HepG2 (cell line): ENCODE results near the gene TPM1. TPM values are rescaled to one million over a fixed set of nuclear protein-coding genes. Genes with fewer than 3 reads are reported as not detected.
A peak's percentile ranks its signal among the peaks of the same experiment; 100 is the strongest.

ENCODE experiments used
- AGO2 ChIP-seq: fragments of 200-400 bp; formaldehyde crosslinking; optimal IDR thresholded peaks from 2 replicates; pipeline ENCODE3; 2017; ENCODE audit warnings: mild to moderate bottlenecking, low read depth, low read length, moderate library complexity
- CBX1 ChIP-seq: IDR thresholded peaks from one replicate; pipeline ENCODE4 v1.6.1; 2016; ENCODE audit warnings: antibody characterized with exemption, low read depth
- CREB1 ChIP-seq, 2 experiments: fragments of 450-650 bp in 1 of 2; IDR thresholded peaks; 2 replicates each; pipeline ENCODE4 v1.6.1; 2016 to 2017; ENCODE audit warnings: control low read depth in 1 of 2, mild to moderate bottlenecking in 1 of 2, missing compliant biosample characterization in 1 of 2, missing genetic modification characterization in 1 of 2
- KLF13 ChIP-seq: sonication (generic); formaldehyde crosslinking; IDR thresholded peaks from 2 replicates; pipeline ENCODE4 v1.4.0; 2020; ENCODE audit warnings: mild to moderate bottlenecking, missing genetic modification reagents
- KMT2B ChIP-seq: IDR thresholded peaks from 2 replicates; pipeline ENCODE4 v1.6.1; 2016; ENCODE audit warnings: missing genetic modification reagents, missing compliant biosample characterization
- MAZ ChIP-seq, 2 experiments: sonication (generic) in 1 of 2; formaldehyde crosslinking in 1 of 2; IDR thresholded peaks; 2 replicates each; pipeline versions ENCODE4 v1.5.0 to v1.6.1; 2012 to 2020; ENCODE audit warnings: low read depth in 2 of 2, mild to moderate bottlenecking in 2 of 2, borderline replicate concordance in 1 of 2, improper control_type of control experiment in 1 of 2, low read length in 1 of 2, missing genetic modification reagents in 1 of 2, moderate library complexity in 1 of 2
- MLLT10 ChIP-seq: sonication (generic); formaldehyde crosslinking; IDR thresholded peaks from 2 replicates; pipeline ENCODE4 v1.4.0; 2020; ENCODE audit warnings: missing genetic modification reagents
- MTF2 ChIP-seq: sonication (generic); formaldehyde crosslinking; IDR thresholded peaks from 2 replicates; pipeline ENCODE4 v1.5.0; 2020; ENCODE audit warnings: missing genetic modification reagents, borderline replicate concordance
- NCOA5 ChIP-seq: sonication (generic); formaldehyde crosslinking; IDR thresholded peaks from 2 replicates; pipeline ENCODE4 v1.4.0; 2020; ENCODE audit warnings: missing genetic modification reagents
- NKX3-1 ChIP-seq: sonication (generic); formaldehyde crosslinking; IDR thresholded peaks from 2 replicates; pipeline ENCODE4 v1.5.0; 2020; ENCODE audit warnings: missing genetic modification reagents
- TCF7L2 ChIP-seq: IDR thresholded peaks from 2 replicates; pipeline ENCODE4 v1.6.1; 2011; ENCODE audit warnings: mild to moderate bottlenecking, low read depth, low read length, moderate library complexity
- ZFYVE20 ChIP-seq: sonication (generic); formaldehyde crosslinking; IDR thresholded peaks from 2 replicates; pipeline ENCODE4 v1.8.0; 2023; ENCODE audit warnings: low read depth, mild to moderate bottlenecking, moderate library complexity, missing genetic modification reagents, borderline replicate concordance
- ZKSCAN1 ChIP-seq: fragments of 150-350 bp; IDR thresholded peaks from 2 replicates; pipeline ENCODE4 v1.6.1; 2014; ENCODE audit warnings: low read length
- ZNF260 ChIP-seq: sonication (generic); formaldehyde crosslinking; IDR thresholded peaks from 2 replicates; pipeline ENCODE4 v1.4.0; 2020; ENCODE audit warnings: missing genetic modification reagents, low read depth, mild to moderate bottlenecking, borderline replicate concordance
- ZNF3 ChIP-seq: IDR thresholded peaks from 2 replicates; pipeline ENCODE4 v1.7.0; 2017; ENCODE audit warnings: inconsistent platforms
- ZNF550 ChIP-seq: sonication (generic); formaldehyde crosslinking; IDR thresholded peaks from 2 replicates; pipeline ENCODE4 v1.4.0; 2020; ENCODE audit warnings: mild to moderate bottlenecking, missing genetic modification reagents, borderline replicate concordance
- ZNF558 ChIP-seq: sonication (generic); formaldehyde crosslinking; IDR thresholded peaks from 2 replicates; pipeline ENCODE4 v1.9.0; 2022; ENCODE audit warnings: mild to moderate bottlenecking, missing genetic modification reagents, borderline replicate concordance
- ZNF672 ChIP-seq: sonication (generic); formaldehyde crosslinking; IDR thresholded peaks from 2 replicates; pipeline ENCODE4 v1.8.1; 2022; ENCODE audit warnings: missing genetic modification reagents
- ZNF737 ChIP-seq: sonication (generic); formaldehyde crosslinking; IDR thresholded peaks from 2 replicates; pipeline ENCODE4 v1.5.0; 2020; ENCODE audit warnings: missing genetic modification reagents, mild to moderate bottlenecking, borderline replicate concordance
- ZNF747 ChIP-seq: sonication (generic); formaldehyde crosslinking; IDR thresholded peaks from 2 replicates; pipeline ENCODE4 v1.8.1; 2023; ENCODE audit warnings: missing genetic modification reagents, mild to moderate bottlenecking, borderline replicate concordance
- ZNF788 ChIP-seq: sonication (generic); formaldehyde crosslinking; IDR thresholded peaks from 2 replicates; pipeline ENCODE4 v1.5.0; 2020; ENCODE audit warnings: mild to moderate bottlenecking, missing genetic modification reagents, borderline replicate concordance
- polyA plus RNA-seq, 8 experiments: library from polyadenylated mRNA; depleted of rRNA in 3 of 8; stranded (reverse) in 7 of 8; unstranded in 1 of 8; fragments of >200 nt; fragmentation: Illumina TruSeq in 4 of 8; extraction: Trizol in 4 of 8; gene quantifications; 2 replicates each; pipeline versions ENCODE4 v1.2.1 to v1.2.3, GENCODE V29; 2011 to 2016; ENCODE audit warnings: low read depth in 4 of 8, missing spikeins in 1 of 8, mixed read lengths in 1 of 8; ENCODE audit not compliant: insufficient read depth in 1 of 8
- total RNA-seq, 5 experiments: library from RNA; depleted of rRNA; stranded (reverse); fragments of >200 nt; fragmentation: Illumina TruSeq; extraction: Trizol; gene quantifications; 2 replicates each; pipeline ENCODE4 v1.2.3, GENCODE V29; 2016; ENCODE audit warnings: low read depth in 1 of 5
- TF ChIP-seq, protein P1 (sequence below): sonication (generic); formaldehyde crosslinking; IDR thresholded peaks from 2 replicates; pipeline ENCODE4 v1.5.0; 2020; ENCODE audit warnings: mild to moderate bottlenecking, missing genetic modification reagents, moderate library complexity
- TF ChIP-seq, protein P2 (sequence below): sonication (generic); formaldehyde crosslinking; IDR thresholded peaks from 2 replicates; pipeline ENCODE4 v1.5.1; 2020; ENCODE audit warnings: missing genetic modification reagents, mild to moderate bottlenecking, borderline replicate concordance
- TF ChIP-seq, protein P3 (sequence below): sonication (generic); formaldehyde crosslinking; IDR thresholded peaks from 2 replicates; pipeline ENCODE4 v1.8.0; 2022; ENCODE audit warnings: mild to moderate bottlenecking, missing genetic modification reagents, borderline replicate concordance
- TF ChIP-seq, protein P4 (sequence below): sonication (generic); formaldehyde crosslinking; IDR thresholded peaks from 2 replicates; pipeline ENCODE4 v1.5.0; 2020; ENCODE audit warnings: missing genetic modification reagents, mild to moderate bottlenecking, borderline replicate concordance

The TPM1 gene
- total and polyA plus RNA-seq, 2 of the 13 experiments (the other 11 are each of a cell fraction or from before 2014, with no cell fraction given): 98.9 to 109 TPM

DNA sequence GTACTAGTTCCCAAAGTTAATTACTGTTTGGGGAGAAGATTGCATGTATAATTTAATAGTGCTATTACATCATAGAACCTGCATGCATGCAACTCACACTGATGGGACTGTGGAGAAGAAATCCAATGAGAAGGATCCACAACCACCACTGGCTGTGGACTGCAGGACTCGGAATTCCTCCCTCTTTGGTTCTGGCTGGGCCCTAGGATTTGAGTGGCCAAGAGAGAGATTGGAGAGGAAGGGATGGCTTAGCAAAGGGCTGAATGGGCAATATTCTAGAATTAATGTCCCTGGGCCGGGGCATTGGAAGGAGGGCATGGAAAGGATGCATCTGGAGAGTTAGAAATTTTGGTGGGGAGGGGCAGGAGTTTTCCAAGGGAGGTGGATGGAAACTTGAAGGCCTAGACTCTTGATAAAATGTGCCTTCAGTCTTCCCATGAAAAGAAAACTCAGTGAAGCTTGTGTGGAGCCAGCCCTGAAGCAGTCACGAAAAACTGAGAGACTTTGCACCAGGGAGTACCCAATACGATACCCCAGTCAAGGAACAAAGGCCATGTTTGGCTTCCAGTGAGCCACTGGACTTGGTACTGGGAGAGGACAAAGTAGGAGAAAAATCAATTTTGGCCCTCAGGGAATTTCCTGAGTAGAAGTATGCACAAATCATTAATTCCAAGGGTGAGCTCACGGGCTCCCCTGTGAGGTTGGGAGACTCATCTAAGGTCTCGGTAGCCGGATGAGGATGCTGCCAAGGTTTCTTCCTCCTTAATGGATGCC is 31.4 kb upstream of the TPM1 start (continued):
- TF ChIP-seq ZFYVE20 (CRISPR knock-in tag) (no peak), AGO2 (no peak), KLF13 (CRISPR knock-in tag) (no peak), ZNF558 (CRISPR knock-in tag) (no peak), NCOA5 (CRISPR knock-in tag) (no peak), CREB1 (IDR thresholded peaks at IDR 0.05) (no peak), CREB1 (CRISPR knock-in tag; IDR thresholded peaks at IDR 0.05) (peak; percentile 56; the same call in 1 of the 2 replicates), ZNF737 (CRISPR knock-in tag) (no peak), ZNF747 (CRISPR knock-in tag) (no peak), MLLT10 (no peak), ZKSCAN1 (no peak), NKX3-1 (no peak), CBX1 (no peak), KMT2B (CRISPR knock-in tag) (no peak), MTF2 (no peak), ZNF672 (CRISPR knock-in tag) (no peak), ZNF550 (CRISPR knock-in tag) (no peak), ZNF788 (CRISPR knock-in tag) (peak; percentile 40; the same call in 1 of the 2 replicates), ZNF260 (CRISPR knock-in tag) (no peak), TCF7L2 (no peak), ZNF3 (no peak), MAZ (IDR thresholded peaks at IDR 0.05; ENCODE audit: borderline replicate concordance, low read depth, low read length) (no peak), MAZ (CRISPR knock-in tag; IDR thresholded peaks at IDR 0.05; ENCODE audit: low read depth) (no peak; the same call in 1 of the 2 replicates)
- TF ChIP-seq, protein P1, sequence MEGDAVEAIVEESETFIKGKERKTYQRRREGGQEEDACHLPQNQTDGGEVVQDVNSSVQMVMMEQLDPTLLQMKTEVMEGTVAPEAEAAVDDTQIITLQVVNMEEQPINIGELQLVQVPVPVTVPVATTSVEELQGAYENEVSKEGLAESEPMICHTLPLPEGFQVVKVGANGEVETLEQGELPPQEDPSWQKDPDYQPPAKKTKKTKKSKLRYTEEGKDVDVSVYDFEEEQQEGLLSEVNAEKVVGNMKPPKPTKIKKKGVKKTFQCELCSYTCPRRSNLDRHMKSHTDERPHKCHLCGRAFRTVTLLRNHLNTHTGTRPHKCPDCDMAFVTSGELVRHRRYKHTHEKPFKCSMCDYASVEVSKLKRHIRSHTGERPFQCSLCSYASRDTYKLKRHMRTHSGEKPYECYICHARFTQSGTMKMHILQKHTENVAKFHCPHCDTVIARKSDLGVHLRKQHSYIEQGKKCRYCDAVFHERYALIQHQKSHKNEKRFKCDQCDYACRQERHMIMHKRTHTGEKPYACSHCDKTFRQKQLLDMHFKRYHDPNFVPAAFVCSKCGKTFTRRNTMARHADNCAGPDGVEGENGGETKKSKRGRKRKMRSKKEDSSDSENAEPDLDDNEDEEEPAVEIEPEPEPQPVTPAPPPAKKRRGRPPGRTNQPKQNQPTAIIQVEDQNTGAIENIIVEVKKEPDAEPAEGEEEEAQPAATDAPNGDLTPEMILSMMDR (CRISPR knock-in tag): peak; percentile 68
- TF ChIP-seq, protein P2, sequence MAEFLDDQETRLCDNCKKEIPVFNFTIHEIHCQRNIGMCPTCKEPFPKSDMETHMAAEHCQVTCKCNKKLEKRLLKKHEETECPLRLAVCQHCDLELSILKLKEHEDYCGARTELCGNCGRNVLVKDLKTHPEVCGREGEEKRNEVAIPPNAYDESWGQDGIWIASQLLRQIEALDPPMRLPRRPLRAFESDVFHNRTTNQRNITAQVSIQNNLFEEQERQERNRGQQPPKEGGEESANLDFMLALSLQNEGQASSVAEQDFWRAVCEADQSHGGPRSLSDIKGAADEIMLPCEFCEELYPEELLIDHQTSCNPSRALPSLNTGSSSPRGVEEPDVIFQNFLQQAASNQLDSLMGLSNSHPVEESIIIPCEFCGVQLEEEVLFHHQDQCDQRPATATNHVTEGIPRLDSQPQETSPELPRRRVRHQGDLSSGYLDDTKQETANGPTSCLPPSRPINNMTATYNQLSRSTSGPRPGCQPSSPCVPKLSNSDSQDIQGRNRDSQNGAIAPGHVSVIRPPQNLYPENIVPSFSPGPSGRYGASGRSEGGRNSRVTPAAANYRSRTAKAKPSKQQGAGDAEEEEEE (CRISPR knock-in tag): no peak
- TF ChIP-seq, protein P3, sequence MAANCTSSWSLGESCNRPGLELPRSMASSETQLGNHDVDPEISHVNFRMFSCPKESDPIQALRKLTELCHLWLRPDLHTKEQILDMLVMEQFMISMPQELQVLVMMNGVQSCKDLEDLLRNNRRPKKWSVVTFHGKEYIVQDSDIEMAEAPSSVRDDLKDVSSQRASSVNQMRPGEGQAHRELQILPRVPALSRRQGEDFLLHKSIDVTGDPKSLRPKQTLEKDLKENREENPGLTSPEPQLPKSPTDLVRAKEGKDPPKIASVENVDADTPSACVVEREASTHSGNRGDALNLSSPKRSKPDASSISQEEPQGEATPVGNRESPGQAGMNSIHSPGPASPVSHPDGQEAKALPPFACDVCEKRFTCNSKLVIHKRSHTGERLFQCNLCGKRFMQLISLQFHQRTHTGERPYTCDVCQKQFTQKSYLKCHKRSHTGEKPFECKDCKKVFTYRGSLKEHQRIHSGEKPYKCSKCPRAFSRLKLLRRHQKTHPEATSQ (CRISPR knock-in tag): no peak
- TF ChIP-seq, protein P4, sequence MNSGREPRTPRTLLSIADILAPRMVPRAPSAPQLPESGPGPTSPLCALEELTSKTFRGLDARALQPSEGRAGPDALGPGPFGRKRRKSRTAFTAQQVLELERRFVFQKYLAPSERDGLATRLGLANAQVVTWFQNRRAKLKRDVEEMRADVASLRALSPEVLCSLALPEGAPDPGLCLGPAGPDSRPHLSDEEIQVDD (CRISPR knock-in tag): no peak
